Neuronal stem cell (in vitro differentiated cells): Measurements from ENCODE around the gene GARNL3.

ENCODE experiments used
- DNase-seq: peaks from one replicate; pipeline ENCODE4 v3.0.0-alpha.2; 2013; ENCODE audit warnings: low spot score
- H2AFZ ChIP-seq: one replicate; pipeline ENCODE4 v1.6.1; 2013; ENCODE audit warnings: mild to moderate bottlenecking, low read length, inconsistent platforms
- H2AK5ac ChIP-seq: 2 replicates; pipeline ENCODE4 v1.6.1; 2013; ENCODE audit warnings: low read depth, mild to moderate bottlenecking, inconsistent platforms, low read length, moderate library complexity, mixed read lengths
- H2BK120ac ChIP-seq: 2 replicates; pipeline ENCODE4 v1.6.1; 2013; ENCODE audit warnings: low read depth, mild to moderate bottlenecking, inconsistent platforms, low read length, moderate library complexity, mixed read lengths
- H2BK12ac ChIP-seq: one replicate; pipeline ENCODE4 v1.6.1; 2013; ENCODE audit warnings: low read length, inconsistent platforms
- H2BK15ac ChIP-seq: 2 replicates; pipeline ENCODE4 v1.6.1; 2013; ENCODE audit warnings: mild to moderate bottlenecking, low read length, inconsistent platforms, mixed read lengths
- H2BK5ac ChIP-seq: one replicate; pipeline ENCODE4 v1.6.1; 2013; ENCODE audit warnings: inconsistent platforms, mild to moderate bottlenecking, low read length, moderate library complexity
- H3K14ac ChIP-seq: one replicate; pipeline ENCODE4 v1.6.1; 2013; ENCODE audit warnings: low read length, inconsistent platforms
- H3K18ac ChIP-seq: 2 replicates; pipeline ENCODE4 v1.6.1; 2013; ENCODE audit warnings: low read length, inconsistent platforms
- H3K23ac ChIP-seq: 2 replicates; pipeline ENCODE4 v1.6.1; 2013; ENCODE audit warnings: low read depth, mild to moderate bottlenecking, mixed read lengths, low read length, inconsistent platforms; ENCODE audit not compliant: poor library complexity
- H3K27ac ChIP-seq: replicated peaks from 3 replicates; pipeline ENCODE4 v1.5.1; 2013; ENCODE audit warnings: low read length, inconsistent platforms
- H3K27me3 ChIP-seq, 3 experiments: 2 replicates each; pipeline ENCODE4 v1.6.1; 2013; ENCODE audit warnings: low read length in 3 of 3, mild to moderate bottlenecking in 2 of 3, inconsistent platforms in 1 of 3, low read depth in 1 of 3, mixed read lengths in 1 of 3, moderate library complexity in 1 of 3; ENCODE audit not compliant: control insufficient read depth in 3 of 3, insufficient read depth in 3 of 3
- H3K36me3 ChIP-seq, 2 donors: replicated peaks in 1 of 2; 2 replicates each; pipeline ENCODE4 v1.6.1; 2013; ENCODE audit warnings: low read length in 2 of 2; ENCODE audit not compliant: control insufficient read depth in 2 of 2, insufficient read depth in 2 of 2
- H3K4ac ChIP-seq: 2 replicates; pipeline ENCODE4 v1.6.1; 2013; ENCODE audit warnings: inconsistent platforms, mild to moderate bottlenecking, low read length, moderate library complexity
- H3K4me1 ChIP-seq, 2 donors: 1 replicate in 1 of 2; 2 replicates in 1 of 2; pipeline ENCODE4 v1.6.1; 2013; ENCODE audit warnings: low read length in 2 of 2, low read depth in 1 of 2; ENCODE audit not compliant: control insufficient read depth in 2 of 2, insufficient read depth in 1 of 2
- H3K4me2 ChIP-seq: one replicate; pipeline ENCODE4 v1.6.1; 2013; ENCODE audit warnings: mild to moderate bottlenecking, low read length, inconsistent platforms; ENCODE audit not compliant: insufficient read depth, poor library complexity, severe bottlenecking
- H3K4me3 ChIP-seq, 2 donors: 2 replicates each; pipeline ENCODE4 v1.5.1; 2013; ENCODE audit warnings: low read length in 2 of 2, mild to moderate bottlenecking in 2 of 2, inconsistent platforms in 1 of 2, moderate library complexity in 1 of 2
- H3K79me1 ChIP-seq: one replicate; pipeline ENCODE4 v1.6.1; 2013; ENCODE audit warnings: low read depth, mild to moderate bottlenecking, inconsistent platforms, low read length, moderate library complexity
- H3K9ac ChIP-seq: one replicate; pipeline ENCODE4 v1.6.1; 2013; ENCODE audit warnings: mild to moderate bottlenecking, low read depth, low read length, inconsistent platforms; ENCODE audit not compliant: poor library complexity
- H3K9me3 ChIP-seq, 2 donors: replicated peaks in 1 of 2; 2 replicates each; pipeline versions ENCODE3 to v1.6.1; 2013; ENCODE audit warnings: low read length in 2 of 2, mild to moderate bottlenecking in 2 of 2, inconsistent platforms in 1 of 2, low read depth in 1 of 2, mixed read lengths in 1 of 2, moderate library complexity in 1 of 2; ENCODE audit not compliant: control insufficient read depth in 2 of 2, insufficient read depth in 1 of 2
- H4K8ac ChIP-seq: one replicate; pipeline ENCODE4 v1.6.1; 2013; ENCODE audit warnings: low read depth, mild to moderate bottlenecking, inconsistent platforms, low read length, moderate library complexity
- H4K91ac ChIP-seq: one replicate; pipeline ENCODE4 v1.6.1; 2013; ENCODE audit warnings: low read length, low read depth, mild to moderate bottlenecking, inconsistent platforms; ENCODE audit not compliant: poor library complexity
- WGBS, 2 donors: extraction: QIAGEN DNeasy Blood & Tissue Kit; methylation state at CpG; one replicate each; pipeline ENCODE4 v1.1.7; 2013; ENCODE audit warnings: missing lambda C conversion rate in 2 of 2, mixed read lengths in 1 of 2; ENCODE audit not compliant: insufficient read length in 2 of 2, insufficient replicate concordance in 1 of 2; ENCODE audit errors: extremely low coverage in 2 of 2; 5-methylcytosine and 5-hydroxymethylcytosine counted together

GARNL3 gene

DNA sequence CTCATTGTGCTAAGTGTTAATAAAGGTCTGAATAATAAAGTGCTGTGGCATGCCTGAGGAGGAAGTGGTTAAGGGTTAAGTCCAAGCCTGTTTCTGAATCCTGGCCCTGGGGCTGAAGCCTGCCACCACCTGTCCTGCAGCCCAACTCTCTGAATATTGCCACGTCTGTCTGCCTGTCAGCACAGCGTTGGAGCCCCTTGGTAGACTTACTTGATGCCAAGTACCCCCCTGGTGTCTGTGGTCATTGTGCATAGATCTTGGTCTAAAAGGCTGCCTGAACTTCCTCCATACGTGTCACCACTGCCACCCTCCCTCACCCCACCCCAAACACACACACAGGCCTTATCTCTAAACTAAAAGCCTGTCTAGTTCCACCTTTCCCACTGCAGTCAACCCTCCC is 97.0 kb downstream of the GARNL3 start:
- no peak overlapping the region for H2AFZ ChIP-seq
- H3K9me3 ChIP-seq: peaks cover 0 to 2% of the 10 kb centered on the region in 2 donors
- no peak overlapping the region for H2AK5ac ChIP-seq
- no peak overlapping the region for H3K4me2 ChIP-seq
- H4K91ac ChIP-seq: no peak overlapping the region
- no peak overlapping the region for H2BK5ac ChIP-seq
- H3K9ac ChIP-seq: no peak overlapping the region
- H2BK15ac ChIP-seq: no peak overlapping the region
- DNase-seq: no peak
- no peaks in the 10 kb centered on the region for H3K79me1 ChIP-seq
- H2BK12ac ChIP-seq: no peak overlapping the region
- no peak overlapping the region for H4K8ac ChIP-seq
- H3K14ac ChIP-seq: no peak overlapping the region
- H3K23ac ChIP-seq: no peak overlapping the region
- no peak overlapping the region for H3K27ac ChIP-seq
- no peak overlapping the region for H2BK120ac ChIP-seq
- H3K27me3 ChIP-seq: no peaks in the 10 kb centered on the region
- no peaks in the 10 kb centered on the region for H3K4me1 ChIP-seq
- WGBS, 2 donors: no CpG with 5 or more reads among the region's 3 CpGs
- peaks cover 0 to 23% of the 10 kb centered on the region in 2 donors for H3K36me3 ChIP-seq
- H3K18ac ChIP-seq: no peak overlapping the region
- H3K4ac ChIP-seq: no peak overlapping the region
- H3K4me3 ChIP-seq: no peak overlapping the region

- peaks cover 0 to 14% of the 10 kb centered on the region in 2 donors for H3K36me3 ChIP-seq
- H3K14ac ChIP-seq: no peak overlapping the region
Observed at GRCh38 chr9:127362829-127363228, 98.3 kb downstream of the GARNL3 start.

DNA sequence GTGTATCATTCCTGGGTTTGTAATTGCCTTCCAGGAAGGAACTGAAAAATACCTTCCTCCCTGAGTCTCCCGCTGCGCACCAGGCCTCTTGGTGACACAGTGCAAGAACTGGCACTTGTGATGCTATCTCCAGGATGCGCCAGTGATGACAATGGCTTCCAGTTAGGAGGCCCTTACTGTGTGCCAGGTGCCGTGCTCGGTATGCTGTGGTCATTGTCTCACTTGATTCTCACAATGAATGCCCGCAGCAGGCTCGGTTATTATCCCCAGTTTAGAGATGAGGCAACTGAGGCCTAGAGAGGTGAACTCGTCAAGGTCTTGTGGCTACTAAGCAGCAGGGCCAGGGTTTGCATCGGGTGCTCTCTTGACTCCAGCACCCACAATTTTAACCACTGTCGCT is 100.9 kb downstream of the GARNL3 start:
- Histone ChIP-seq H3K36me3 (peaks cover 0 to 10% of the 10 kb centered on the region in 2 donors), H3K4me1 (peaks cover 1 to 2% of the 10 kb centered on the region in 2 donors), H3K4ac (no peak overlapping the region), H3K9me3 (no peaks in the 10 kb centered on the region), H2AK5ac (no peak overlapping the region), H2AFZ (no peak overlapping the region), H3K4me3 (no peak overlapping the region), H3K27me3 (no peaks in the 10 kb centered on the region), H3K4me2 (no peak overlapping the region), H2BK15ac (no peak overlapping the region), H2BK5ac (no peak overlapping the region), H3K23ac (no peak overlapping the region), H3K27ac (no peak overlapping the region), H3K18ac (no peak overlapping the region), H4K8ac (no peak overlapping the region), H4K91ac (no peak overlapping the region), H2BK12ac (no peak overlapping the region), H3K79me1 (no peaks in the 10 kb centered on the region), H3K14ac (no peak overlapping the region), H3K9ac (no peak overlapping the region), H2BK120ac (no peak overlapping the region)
- no CpG with 5 or more reads among the region's 10 CpGs for WGBS, 2 donors
- DNase-seq: no peak

More at GRCh38 chr9:127362829-127363228, 98.3 kb downstream of the GARNL3 start:
- H3K9ac ChIP-seq: no peak overlapping the region
- H2BK15ac ChIP-seq: no peak overlapping the region
- H3K4me3 ChIP-seq: no peak overlapping the region
- H3K4me2 ChIP-seq: no peak overlapping the region
- no peak overlapping the region for H3K27ac ChIP-seq
- no peak overlapping the region for H3K23ac ChIP-seq
- no peak overlapping the region for H4K91ac ChIP-seq
- H3K27me3 ChIP-seq: no peaks in the 10 kb centered on the region
- H3K79me1 ChIP-seq: no peaks in the 10 kb centered on the region
- no peak overlapping the region for H2BK120ac ChIP-seq
- H2BK12ac ChIP-seq: no peak overlapping the region
- H3K18ac ChIP-seq: no peak overlapping the region
- H2AK5ac ChIP-seq: no peak overlapping the region
- peaks cover 0 to 2% of the 10 kb centered on the region in 2 donors for H3K4me1 ChIP-seq
- no peak overlapping the region for H2AFZ ChIP-seq
- no CpG with 5 or more reads among the region's 7 CpGs for WGBS, 2 donors
- H4K8ac ChIP-seq: no peak overlapping the region
- DNase-seq: no peak
- no peak overlapping the region for H2BK5ac ChIP-seq
- no peaks in the 10 kb centered on the region for H3K9me3 ChIP-seq
- H3K4ac ChIP-seq: no peak overlapping the region

DNA sequence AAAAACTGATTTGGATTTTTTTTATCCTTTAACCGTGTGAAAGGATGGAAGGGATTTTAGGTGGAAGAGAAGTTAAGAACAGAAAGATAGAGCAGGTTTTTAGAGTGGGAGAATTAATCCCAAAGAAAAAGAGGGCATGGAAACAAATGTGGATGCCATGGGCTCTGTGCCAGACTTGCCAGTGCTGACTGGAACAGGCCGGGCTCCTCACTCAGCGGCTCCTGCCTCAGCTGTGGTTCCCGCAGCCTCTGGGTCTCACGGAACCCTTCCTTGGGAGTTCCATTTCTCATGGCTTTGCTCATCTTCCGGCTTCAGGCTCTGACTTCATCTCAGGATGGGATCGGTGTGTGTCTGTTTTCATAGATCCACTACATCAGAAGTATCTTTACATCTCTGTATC is 102.0 kb downstream of the GARNL3 start:
- 100% methylated on average over 1 of the region's 7 CpGs; no CpG with 5 or more reads in 1 of the 2 donors for WGBS, 2 donors

More for the DNA sequence above, 102.0 kb downstream of the GARNL3 start:
- no peak overlapping the region for H2BK12ac ChIP-seq
- no peak overlapping the region for H2BK120ac ChIP-seq
- no peak overlapping the region for H2AK5ac ChIP-seq
- H3K4me1 ChIP-seq: peaks cover 1 to 2% of the 10 kb centered on the region in 2 donors
- H3K14ac ChIP-seq: no peak overlapping the region
- H3K9ac ChIP-seq: no peak overlapping the region
- H3K36me3 ChIP-seq: peaks cover 2 to 10% of the 10 kb centered on the region in 2 donors
- no peak overlapping the region for H4K91ac ChIP-seq
- H3K4ac ChIP-seq: no peak overlapping the region
- no peak overlapping the region for H3K4me2 ChIP-seq
- H2AFZ ChIP-seq: no peak overlapping the region
- H3K27me3 ChIP-seq: no peaks in the 10 kb centered on the region
- H2BK15ac ChIP-seq: no peak overlapping the region
- no peaks in the 10 kb centered on the region for H3K9me3 ChIP-seq
- H3K79me1 ChIP-seq: no peaks in the 10 kb centered on the region
- H3K27ac ChIP-seq: no peak overlapping the region
- H3K18ac ChIP-seq: no peak overlapping the region
- H3K23ac ChIP-seq: no peak overlapping the region
- no peak overlapping the region for H2BK5ac ChIP-seq
- DNase-seq: no peak
- no peak overlapping the region for H4K8ac ChIP-seq
- no peak overlapping the region for H3K4me3 ChIP-seq
